ENCODE measurements around the gene GPHN.

GRCh38 chr14:66473223-66473622, 34.7 kb upstream of the GPHN start:
- TF ChIP-seq RELA (IDR thresholded peaks at IDR 0.05; ENCODE audit: borderline replicate concordance, partially characterized antibody): no peak
- TF ChIP-seq MAX (IDR thresholded peaks at IDR 0.05; ENCODE audit: low read depth, low read length): no peak
- TF ChIP-seq CTCF (IDR thresholded peaks at IDR 0.05 in 2 of 3, conservative IDR thresholded peaks at IDR 0.05 in 1 of 3; ENCODE audit: control insufficient read depth in 2 of 3, extremely low read depth in 1 of 3, insufficient read depth in 1 of 3, low read depth in 3 of 3, low read length in 3 of 3): no peak
- no peak for TF ChIP-seq CEBPB (IDR thresholded peaks at IDR 0.05; ENCODE audit: borderline replicate concordance in 1 of 2, low read depth in 2 of 2, low read length in 2 of 2)
- no peak for TF ChIP-seq CBFB (IDR thresholded peaks at IDR 0.05; ENCODE audit: low read depth)
- no peak for TF ChIP-seq CHD2 (IDR thresholded peaks at IDR 0.05; ENCODE audit: borderline replicate concordance, low read depth, low read length)
- TF ChIP-seq NFYA (IDR thresholded peaks at IDR 0.05; ENCODE audit: borderline replicate concordance, low read depth, low read length): no peak
- TF ChIP-seq JUND (IDR thresholded peaks at IDR 0.05; ENCODE audit: low read depth, low read length): no peak
